Measurements from ENCODE around the gene LIMS1.
"Not testable (repeated sequence)": the region's sequence is repeated elsewhere in the genome, so short reads cannot be mapped to it uniquely, and the experiment has no call there.

Gene LIMS1

GRCh38 chr2:108533832-108534583, at the start of gene LIMS1:
TSS of gene LIMS1 (plus strand) at chr2:108534470. CDS start at chr2:108534563, 93 bp downstream.
- DNase-seq (ENCODE audit: low spot score) = peak; percentile 89

- DNase-seq (ENCODE audit: low spot score) = no peak
These were observed 49.0 kb upstream of the LIMS1 start for GRCh38 chr2:108485253-108485652.

GRCh38 chr2:108490506-108491122, 43.7 kb upstream of the LIMS1 start:
- DNase-seq (ENCODE audit: low spot score) = no peak

- no peak for DNase-seq (ENCODE audit: low spot score)
These were observed 42.4 kb upstream of the LIMS1 start for GRCh38 chr2:108491848-108492247.

GRCh38 chr2:108492364-108492763, 41.9 kb upstream of the LIMS1 start:
- no peak for DNase-seq (ENCODE audit: low spot score)

- DNase-seq (ENCODE audit: low spot score) = not testable (repeated sequence)
These were observed 38.1 kb upstream of the LIMS1 start for GRCh38 chr2:108496167-108496566.

- not testable (repeated sequence) for DNase-seq (ENCODE audit: low spot score)
These were observed 26.6 kb upstream of the LIMS1 start for GRCh38 chr2:108507620-108508019.

GRCh38 chr2:108512431-108512830, 21.8 kb upstream of the LIMS1 start:
- DNase-seq (ENCODE audit: low spot score) = not testable (repeated sequence)

GRCh38 chr2:108514478-108514877, 19.8 kb upstream of the LIMS1 start:
- DNase-seq (ENCODE audit: low spot score) = not testable (repeated sequence)

- not testable (repeated sequence) for DNase-seq (ENCODE audit: low spot score)
These were observed 9.6 kb upstream of the LIMS1 start for GRCh38 chr2:108524688-108525087.

GRCh38 chr2:108525258-108525657, 9.0 kb upstream of the LIMS1 start:
- not testable (repeated sequence) for DNase-seq (ENCODE audit: low spot score)

GRCh38 chr2:108531674-108532055, 2.6 kb upstream of the LIMS1 start:
- no peak for DNase-seq (ENCODE audit: low spot score)

- peak; percentile 48 for DNase-seq (ENCODE audit: low spot score)
These were observed 500 bp downstream of the LIMS1 start for GRCh38 chr2:108534584-108535356.

GRCh38 chr2:108535357-108535631, 1.0 kb downstream of the LIMS1 start:
- DNase-seq (ENCODE audit: low spot score) = no peak

- DNase-seq (ENCODE audit: low spot score) = no peak
These were observed 2.0 kb downstream of the LIMS1 start for GRCh38 chr2:108536133-108536780.

GRCh38 chr2:108536911-108537310, 2.6 kb downstream of the LIMS1 start:
- no peak for DNase-seq (ENCODE audit: low spot score)

GRCh38 chr2:108538000-108538625, 3.8 kb downstream of the LIMS1 start:
- DNase-seq (ENCODE audit: low spot score) = no peak

GRCh38 chr2:108541451-108541850, 7.2 kb downstream of the LIMS1 start:
- no peak for DNase-seq (ENCODE audit: low spot score)

- no peak for DNase-seq (ENCODE audit: low spot score)
These were observed 7.8 kb downstream of the LIMS1 start for GRCh38 chr2:108542071-108542470.

- DNase-seq (ENCODE audit: low spot score) = no peak
These were observed 13.3 kb downstream of the LIMS1 start for GRCh38 chr2:108547606-108548005.

GRCh38 chr2:108548208-108549003, 14.1 kb downstream of the LIMS1 start:
- DNase-seq (ENCODE audit: low spot score) = no peak
